ENCODE results near the gene SLC9C2.

- no peak for TF ChIP-seq CTCF (IDR thresholded peaks at IDR 0.05)
- no peak for TF ChIP-seq EP300 (IDR thresholded peaks at IDR 0.05)
Measured at GRCh38 chr1:173572201-173572873, 30.5 kb downstream of the SLC9C2 start.

Measured in gastroesophageal sphincter (tissue), 3 donors.